GM13977 (cell line): ENCODE results near the gene OR52B4.
"Not testable (repeated sequence)": the region's sequence is repeated elsewhere in the genome, so short reads cannot be mapped to it uniquely, and the experiment has no call there.

Experiments
- DNase-seq: peaks from one replicate; pipeline ENCODE4 v3.0.0; 2012; ENCODE audit warnings: low spot score
- in situ Hi-C: fragments of 300-500 bp; cut with MboI; formaldehyde crosslinking; loops from one replicate; pipeline ENCODE4 v1.12.0; 2022; ENCODE audit warnings: low sequenced_read_pairs, low pct_unique_long_range_greater_than_20kb, mixed read lengths, inconsistent platforms; ENCODE audit not compliant: unreplicated experiment
- TF ChIP-seq, protein P1 (sequence below): IDR thresholded peaks from 2 replicates; pipeline ENCODE4 v1.5.1; 2012; ENCODE audit warnings: mild to moderate bottlenecking, control low read depth; ENCODE audit not compliant: insufficient read depth; ENCODE audit errors: extremely low read depth, missing control alignments

OR52B4 gene

DNA sequence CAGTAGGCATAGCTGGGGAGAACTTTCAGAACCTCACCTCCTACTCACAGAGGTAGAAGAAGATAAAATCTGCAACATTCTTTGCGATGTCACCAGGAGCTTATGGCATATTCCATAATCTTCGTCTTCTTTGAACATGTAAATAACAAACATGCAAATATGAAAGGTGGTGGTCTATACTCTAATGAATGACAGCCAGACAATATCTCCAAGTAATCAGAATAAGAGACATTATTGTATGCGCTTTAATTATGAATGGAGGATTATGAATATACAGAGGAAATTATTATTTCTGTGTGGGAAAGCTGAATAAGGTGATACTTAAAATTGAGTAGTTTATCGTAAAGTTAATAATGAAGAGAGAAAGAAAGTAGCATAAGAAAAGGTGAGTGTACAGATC lies at the start of gene OR52B4:
Gene OR52B4, minus strand, starts transcription at position 101 of the 400 bp plus-strand sequence. Its CDS starts 91 bp downstream, at position 10.
- TF ChIP-seq, protein P1, sequence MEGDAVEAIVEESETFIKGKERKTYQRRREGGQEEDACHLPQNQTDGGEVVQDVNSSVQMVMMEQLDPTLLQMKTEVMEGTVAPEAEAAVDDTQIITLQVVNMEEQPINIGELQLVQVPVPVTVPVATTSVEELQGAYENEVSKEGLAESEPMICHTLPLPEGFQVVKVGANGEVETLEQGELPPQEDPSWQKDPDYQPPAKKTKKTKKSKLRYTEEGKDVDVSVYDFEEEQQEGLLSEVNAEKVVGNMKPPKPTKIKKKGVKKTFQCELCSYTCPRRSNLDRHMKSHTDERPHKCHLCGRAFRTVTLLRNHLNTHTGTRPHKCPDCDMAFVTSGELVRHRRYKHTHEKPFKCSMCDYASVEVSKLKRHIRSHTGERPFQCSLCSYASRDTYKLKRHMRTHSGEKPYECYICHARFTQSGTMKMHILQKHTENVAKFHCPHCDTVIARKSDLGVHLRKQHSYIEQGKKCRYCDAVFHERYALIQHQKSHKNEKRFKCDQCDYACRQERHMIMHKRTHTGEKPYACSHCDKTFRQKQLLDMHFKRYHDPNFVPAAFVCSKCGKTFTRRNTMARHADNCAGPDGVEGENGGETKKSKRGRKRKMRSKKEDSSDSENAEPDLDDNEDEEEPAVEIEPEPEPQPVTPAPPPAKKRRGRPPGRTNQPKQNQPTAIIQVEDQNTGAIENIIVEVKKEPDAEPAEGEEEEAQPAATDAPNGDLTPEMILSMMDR: no peak
- in situ Hi-C loops: no loop called here
- no peak for DNase-seq

DNA sequence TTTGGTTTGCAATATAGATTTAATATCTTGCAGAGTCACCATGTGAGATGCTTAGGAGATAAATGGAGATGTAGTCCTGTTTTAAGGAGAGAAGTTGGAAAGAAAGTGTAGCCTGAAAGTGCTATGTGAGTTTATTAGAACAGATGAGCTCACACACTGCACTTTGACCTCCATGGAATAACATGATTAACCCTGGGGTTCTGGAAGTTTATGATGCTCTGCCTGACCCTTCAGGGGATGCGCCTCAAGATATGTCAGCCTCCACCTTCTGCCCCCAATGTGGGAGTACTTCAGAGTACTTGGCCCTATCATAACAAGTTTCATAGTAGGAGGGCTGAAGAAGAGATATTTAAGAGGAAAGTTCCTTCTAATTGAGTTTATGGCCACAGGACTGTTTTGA lies 48.6 kb upstream of the OR52B4 start:
- TF ChIP-seq, protein P1: no peak

DNA sequence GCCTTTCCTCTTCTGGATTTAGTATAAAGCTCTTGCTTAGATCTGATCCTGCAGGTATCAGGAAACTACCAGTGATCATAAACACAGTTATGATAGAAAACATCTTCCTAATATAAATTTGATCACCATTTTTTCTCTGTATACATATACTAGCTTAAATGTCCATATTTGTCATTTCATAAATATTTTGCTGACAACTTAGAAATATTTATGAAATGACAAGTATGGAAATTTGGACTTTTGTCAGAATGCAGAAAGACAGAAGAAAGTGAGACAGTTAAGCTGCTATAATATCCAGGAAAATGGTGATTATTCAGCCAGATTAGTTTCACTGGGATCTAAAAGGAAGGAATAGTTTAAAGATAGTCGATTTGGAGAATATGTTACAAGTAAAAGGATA lies 48.1 kb upstream of the OR52B4 start:
- in situ Hi-C loops: no loop called here
- no peak for DNase-seq
- TF ChIP-seq, protein P1: no peak

More for the DNA sequence above, 48.6 kb upstream of the OR52B4 start:
- in situ Hi-C loops: no loop called here
- DNase-seq: no peak

DNA sequence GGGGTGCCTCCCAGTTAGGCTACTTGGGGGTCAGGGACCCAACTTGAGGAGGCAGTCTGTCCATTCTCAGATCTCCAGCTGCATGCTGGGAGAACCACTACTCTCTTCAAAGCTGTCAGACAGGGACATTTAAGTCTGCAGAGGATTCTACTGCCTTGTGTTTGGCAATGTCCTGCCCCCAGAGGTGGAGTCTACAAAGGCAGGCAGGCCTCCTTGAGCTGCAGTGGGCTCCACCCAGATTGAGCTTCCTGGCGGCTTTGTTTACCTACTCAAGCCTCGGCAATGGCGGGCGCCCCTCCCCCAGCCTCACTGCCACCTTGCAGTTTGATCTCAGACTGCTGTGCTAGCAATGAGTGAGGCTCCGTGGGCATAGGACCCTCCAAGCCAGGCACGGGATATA lies 38.0 kb upstream of the OR52B4 start:
- in situ Hi-C loops, DNase-seq: not testable (repeated sequence)

DNA sequence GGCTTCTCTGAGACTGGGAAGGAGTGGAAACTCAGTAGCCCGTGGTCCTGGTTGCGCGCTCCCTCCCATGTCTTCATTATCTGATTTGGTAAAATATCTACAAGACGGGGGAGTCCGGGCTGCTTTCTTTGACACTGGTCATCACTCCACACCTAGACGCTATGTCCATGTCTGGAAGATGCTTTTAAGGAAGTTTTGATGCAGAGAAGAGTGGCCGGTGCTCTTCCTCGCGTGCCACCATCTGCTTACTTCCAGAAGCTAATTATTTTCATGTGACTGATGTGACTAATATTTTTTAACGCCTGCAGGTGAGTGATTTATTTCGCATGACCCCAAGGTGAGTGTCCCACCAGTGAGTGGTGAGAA lies 25.7 kb upstream of the OR52B4 start:
- no peak for DNase-seq
- in situ Hi-C loops: no loop called here
- TF ChIP-seq, protein P1: no peak

DNA sequence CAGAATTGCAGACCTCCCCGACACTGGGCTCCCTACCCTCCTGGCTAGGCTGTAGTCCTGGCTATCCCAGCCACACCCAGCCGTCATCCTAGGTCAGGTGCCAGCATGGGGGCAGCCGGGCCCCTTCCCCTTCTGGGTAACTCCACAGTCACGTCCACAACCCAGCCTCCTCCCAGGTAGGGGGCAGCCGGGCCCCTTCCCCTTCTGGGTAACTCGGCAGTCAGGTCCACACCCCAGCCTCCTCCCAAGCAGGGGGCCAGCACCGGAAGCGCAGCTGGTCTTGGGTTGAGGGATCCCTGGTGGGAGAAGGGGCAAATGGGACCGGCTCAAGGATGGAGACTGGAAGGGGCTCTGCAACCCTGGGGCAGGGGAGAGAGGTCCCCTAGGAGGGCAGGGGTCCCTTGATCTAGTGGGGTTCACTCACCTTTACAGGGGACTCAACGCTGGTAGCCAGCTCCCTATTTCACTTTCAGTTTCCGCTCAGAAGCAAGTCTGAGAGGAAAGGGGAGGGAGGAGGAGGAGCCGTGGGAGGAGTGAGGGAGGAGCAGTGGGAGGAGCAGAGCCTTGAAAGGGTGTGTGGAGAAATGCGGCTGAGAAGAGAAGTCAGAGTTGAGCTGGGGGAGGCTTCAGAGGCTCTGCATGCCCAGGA lies 25.1 kb upstream of the OR52B4 start, which contains the start of gene TRIM21:
Gene TRIM21, minus strand, starts transcription at position 494 of the 649 bp plus-strand sequence. CDS start 3,293 bp downstream, outside the sequence.
- DNase-seq: peak; percentile 81
- in situ Hi-C loops: no loop called here
- TF ChIP-seq, protein P1: no peak

DNA sequence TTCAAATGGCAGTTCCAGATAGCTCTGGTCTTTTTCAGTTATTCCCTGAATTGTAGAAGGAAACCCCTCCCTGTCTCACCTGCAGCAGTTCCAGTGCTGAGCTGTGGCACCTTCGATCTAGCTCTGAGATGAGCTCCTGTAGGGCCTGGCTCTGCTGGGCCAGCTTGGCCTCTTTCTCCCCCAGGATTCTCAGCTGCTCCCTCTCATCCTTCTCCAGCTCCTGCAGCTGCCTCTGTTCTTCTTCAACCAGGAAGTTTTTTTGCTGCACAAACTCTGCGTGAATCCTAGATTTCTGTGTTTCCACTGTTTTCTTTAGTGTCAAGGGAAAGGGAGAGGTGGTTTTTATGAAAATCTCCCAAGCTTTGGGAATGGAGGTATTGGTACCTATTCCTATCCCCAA lies 20.0 kb upstream of the OR52B4 start:
- in situ Hi-C loops: no loop called here
- TF ChIP-seq, protein P1: no peak
- DNase-seq: no peak
